CD4-positive, alpha-beta T cell (primary cell): ENCODE measurements around the gene MYL12B. TPM values are rescaled to one million over a fixed set of nuclear protein-coding genes. Genes with fewer than 3 reads are reported as not detected.

ENCODE experiments used
- ATAC-seq: fragments of 200-7000 bp; cut with Tn5 transposase; one replicate; pipeline ENCODE4 v1.10.0; 2022; ENCODE audit warnings: mild to moderate bottlenecking; ENCODE audit not compliant: poor library complexity
- CTCF ChIA-PET: fragments of 350-600 bp; sonication (Branson Sonifier 250); formaldehyde crosslinking; loops from one replicate; lab custom pipeline; 2021; ENCODE audit warnings: antibody characterized with exemption, inconsistent platforms; lab: Charles Lee
- POLR2A ChIA-PET: fragments of 350-600 bp; sonication (Branson Sonifier 250); formaldehyde crosslinking; loops from one replicate; lab custom pipeline; 2021; ENCODE audit warnings: antibody characterized with exemption, inconsistent platforms; lab: Charles Lee
- DNase-seq, 14 experiments: peaks; one replicate each; pipeline ENCODE4 v3.0.0-alpha.2; 2013 to 2020; ENCODE audit warnings: mixed read lengths in 2 of 14
- H3K27ac ChIP-seq, 2 donors: one replicate each; pipeline versions ENCODE4 v1.5.1 to v1.7.0; 2013; ENCODE audit warnings: low read length in 2 of 2, low read depth in 1 of 2, mild to moderate bottlenecking in 1 of 2
- H3K27me3 ChIP-seq, 2 experiments: 1 replicate in 1 of 2; 2 replicates in 1 of 2; pipeline versions ENCODE4 v1.6.1 to v1.7.0; 2013; ENCODE audit warnings: low read length in 2 of 2, control low read depth in 1 of 2, mild to moderate bottlenecking in 1 of 2, moderate library complexity in 1 of 2; ENCODE audit not compliant: insufficient read depth in 2 of 2, control insufficient read depth in 1 of 2
- H3K36me3 ChIP-seq: one replicate; pipeline ENCODE4 v1.6.1; 2013; ENCODE audit warnings: low read length, control low read depth; ENCODE audit not compliant: insufficient read depth
- H3K4me1 ChIP-seq: one replicate; pipeline ENCODE4 v1.6.1; 2013; ENCODE audit warnings: low read length, control low read depth; ENCODE audit not compliant: insufficient read depth
- H3K4me3 ChIP-seq: one replicate; pipeline ENCODE4 v1.5.1; 2013; ENCODE audit warnings: mild to moderate bottlenecking, low read length, moderate library complexity
- H3K9me3 ChIP-seq, 2 experiments: 1 replicate in 1 of 2; 2 replicates in 1 of 2; pipeline versions ENCODE4 v1.6.1 to v1.7.0; 2013; ENCODE audit warnings: low read length in 2 of 2, mild to moderate bottlenecking in 2 of 2, control low read depth in 1 of 2, moderate library complexity in 1 of 2; ENCODE audit not compliant: control insufficient read depth in 1 of 2, insufficient read depth in 1 of 2
- H3K27ac Mint-ChIP-seq: one replicate; pipeline ENCODE4 v1.8.0; 2020; ENCODE audit warnings: mixed read lengths
- H3K27me3 Mint-ChIP-seq: one replicate; pipeline ENCODE4 v1.8.0; 2021; ENCODE audit warnings: mixed read lengths
- H3K36me3 Mint-ChIP-seq: one replicate; pipeline ENCODE4 v1.8.0; 2021; ENCODE audit warnings: low read depth, mixed read lengths
- H3K4me1 Mint-ChIP-seq: one replicate; pipeline ENCODE4 v1.8.0; 2021; ENCODE audit warnings: low read depth, mixed read lengths
- H3K4me3 Mint-ChIP-seq: one replicate; pipeline ENCODE4 v1.8.0; 2020; ENCODE audit warnings: mild to moderate bottlenecking, mixed read lengths
- H3K9me3 Mint-ChIP-seq: one replicate; pipeline ENCODE4 v1.8.0; 2020; ENCODE audit warnings: mixed read lengths
- intact Hi-C, 2 experiments: fragments of 100-400 bp; cut with DNase I in 1 of 2; cut with micrococcal nuclease in 1 of 2; formaldehyde crosslinking; loops; one replicate each; pipeline versions ENCODE4 v1.15.1 to v1.9.0; 2023 to 2025; cut with DNase I, micrococcal nuclease
- total RNA-seq, 174 experiments: library from RNA in 2 of 174; stranded (reverse) in 2 of 174; gene quantifications; one replicate each; pipeline ENCODE4 v1.2.3 and lab custom pipeline; 2021 to 2026
- TF ChIP-seq, protein P1 (sequence below): fragments of 200-600 bp; IDR thresholded peaks from one replicate; pipeline ENCODE4 v1.8.0; 2022; ENCODE audit warnings: antibody characterized with exemption, mild to moderate bottlenecking

The MYL12B gene
- total RNA-seq, 2 experiments from 2014 or later = 128 to 133 TPM

DNA sequence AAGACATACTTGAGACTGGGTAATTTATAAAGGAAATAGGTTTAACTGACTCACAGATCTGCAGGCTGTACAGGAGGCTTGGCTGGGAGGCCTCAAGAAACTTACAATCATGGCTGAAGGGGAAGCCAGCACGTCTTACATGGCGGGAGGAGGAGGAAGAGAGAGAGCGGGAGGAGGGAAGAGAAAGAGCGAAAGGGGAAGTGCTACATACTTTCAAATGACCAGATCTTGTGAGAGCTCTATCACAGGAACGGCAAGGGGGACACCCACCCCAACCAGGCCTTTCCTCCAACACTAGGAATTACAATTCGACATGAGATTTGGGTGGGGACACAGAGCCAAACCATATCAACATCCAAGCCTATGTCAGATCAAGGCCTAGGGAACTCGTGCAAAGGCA lies 24.2 kb downstream of the MYL12B start:
- H3K36me3 ChIP-seq = no peaks in the 10 kb centered on the region
- ATAC-seq (no peak), DNase-seq (no peak)
- H3K36me3 Mint-ChIP-seq = no peaks in the 10 kb centered on the region
- no peak overlapping the region for H3K27ac ChIP-seq
- H3K9me3 ChIP-seq = peaks cover 5 to 8% of the 10 kb centered on the region in 2 experiments
- TF ChIP-seq, protein P1, sequence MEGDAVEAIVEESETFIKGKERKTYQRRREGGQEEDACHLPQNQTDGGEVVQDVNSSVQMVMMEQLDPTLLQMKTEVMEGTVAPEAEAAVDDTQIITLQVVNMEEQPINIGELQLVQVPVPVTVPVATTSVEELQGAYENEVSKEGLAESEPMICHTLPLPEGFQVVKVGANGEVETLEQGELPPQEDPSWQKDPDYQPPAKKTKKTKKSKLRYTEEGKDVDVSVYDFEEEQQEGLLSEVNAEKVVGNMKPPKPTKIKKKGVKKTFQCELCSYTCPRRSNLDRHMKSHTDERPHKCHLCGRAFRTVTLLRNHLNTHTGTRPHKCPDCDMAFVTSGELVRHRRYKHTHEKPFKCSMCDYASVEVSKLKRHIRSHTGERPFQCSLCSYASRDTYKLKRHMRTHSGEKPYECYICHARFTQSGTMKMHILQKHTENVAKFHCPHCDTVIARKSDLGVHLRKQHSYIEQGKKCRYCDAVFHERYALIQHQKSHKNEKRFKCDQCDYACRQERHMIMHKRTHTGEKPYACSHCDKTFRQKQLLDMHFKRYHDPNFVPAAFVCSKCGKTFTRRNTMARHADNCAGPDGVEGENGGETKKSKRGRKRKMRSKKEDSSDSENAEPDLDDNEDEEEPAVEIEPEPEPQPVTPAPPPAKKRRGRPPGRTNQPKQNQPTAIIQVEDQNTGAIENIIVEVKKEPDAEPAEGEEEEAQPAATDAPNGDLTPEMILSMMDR = no peak
- no peak overlapping the region for H3K4me3 ChIP-seq
- ChIA-PET CTCF (interaction anchor here (0.6 to 3.2 kb wide), 3 partner anchors 11 to 380 kb away, joined by 3 to 11 read pairs (median 3); no protein-coding TSS in a partner anchor), POLR2A (no interaction called here)
- no peak overlapping the region for H3K4me3 Mint-ChIP-seq
- H3K4me1 ChIP-seq = no peaks in the 10 kb centered on the region
- intact Hi-C loops = no loop called here
- no peaks in the 10 kb centered on the region for H3K4me1 Mint-ChIP-seq
- H3K27me3 Mint-ChIP-seq = no peaks in the 10 kb centered on the region
- peaks cover 9% of the 10 kb centered on the region for H3K9me3 Mint-ChIP-seq
- H3K27ac Mint-ChIP-seq = no peak overlapping the region
- H3K27me3 ChIP-seq = no peaks in the 10 kb centered on the region

DNA sequence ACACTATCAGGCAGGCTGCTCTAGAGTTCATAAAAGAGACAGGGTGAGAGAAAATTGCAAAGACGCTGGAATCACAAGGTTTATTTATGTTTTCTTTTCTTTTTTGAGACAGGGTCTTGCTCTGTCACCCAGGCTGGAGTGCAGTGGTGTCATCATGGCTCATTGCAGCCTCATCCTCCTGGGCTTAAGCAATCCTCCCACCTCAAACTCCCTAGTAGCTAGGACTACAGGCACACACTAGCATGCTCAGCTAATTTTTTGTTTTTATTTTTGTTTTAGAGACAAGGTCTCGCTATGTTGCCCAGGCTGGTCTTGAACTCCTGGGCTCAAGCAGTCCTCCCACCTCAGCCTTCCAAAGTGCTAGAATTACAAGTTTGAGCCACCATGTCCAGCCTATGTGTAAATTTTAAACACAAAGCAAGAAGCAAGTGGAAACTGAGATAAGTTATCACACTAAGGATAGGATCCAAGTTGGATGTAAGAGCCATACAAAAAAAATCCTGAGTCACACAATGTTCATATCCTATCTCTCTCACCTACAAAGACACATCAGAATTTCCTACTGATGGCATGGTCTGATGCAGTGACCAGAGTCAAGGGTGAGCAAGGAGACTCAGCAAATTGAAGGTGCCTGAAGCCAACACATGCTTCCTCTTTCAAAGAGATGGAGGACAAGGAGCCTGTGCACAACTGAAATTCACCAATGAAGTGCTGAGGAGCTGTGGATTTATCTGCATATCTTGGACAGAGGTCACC lies 31.4 kb downstream of the MYL12B start:
- Mint-ChIP-seq H3K27ac (no peak overlapping the region), H3K4me3 (no peak overlapping the region), H3K27me3 (peaks cover 4% of the 10 kb centered on the region), H3K9me3 (peaks cover 15% of the 10 kb centered on the region), H3K4me1 (peaks cover 11% of the 10 kb centered on the region), H3K36me3 (peaks cover 10% of the 10 kb centered on the region)
- ChIA-PET POLR2A (interaction anchor here (0.6 kb wide), 1 partner anchor 582 kb away, joined by 3 read pairs; no protein-coding TSS in a partner anchor), CTCF (interaction anchor here (0.7 to 1.1 kb wide), 2 partner anchors 161 to 301 kb away, joined by 3 read pairs; no protein-coding TSS in a partner anchor)
- no peaks in the 10 kb centered on the region for H3K27me3 ChIP-seq
- peaks cover 11% of the 10 kb centered on the region for H3K4me1 ChIP-seq
- intact Hi-C loops = no loop called here
- TF ChIP-seq, protein P1 = no peak
- DNase-seq = no peak
- peaks cover 6 to 13% of the 10 kb centered on the region in 2 experiments for H3K9me3 ChIP-seq
- no peak overlapping the region for H3K4me3 ChIP-seq
- H3K27ac ChIP-seq = no peak overlapping the region
- H3K36me3 ChIP-seq = no peaks in the 10 kb centered on the region
- ATAC-seq = no peak

DNA sequence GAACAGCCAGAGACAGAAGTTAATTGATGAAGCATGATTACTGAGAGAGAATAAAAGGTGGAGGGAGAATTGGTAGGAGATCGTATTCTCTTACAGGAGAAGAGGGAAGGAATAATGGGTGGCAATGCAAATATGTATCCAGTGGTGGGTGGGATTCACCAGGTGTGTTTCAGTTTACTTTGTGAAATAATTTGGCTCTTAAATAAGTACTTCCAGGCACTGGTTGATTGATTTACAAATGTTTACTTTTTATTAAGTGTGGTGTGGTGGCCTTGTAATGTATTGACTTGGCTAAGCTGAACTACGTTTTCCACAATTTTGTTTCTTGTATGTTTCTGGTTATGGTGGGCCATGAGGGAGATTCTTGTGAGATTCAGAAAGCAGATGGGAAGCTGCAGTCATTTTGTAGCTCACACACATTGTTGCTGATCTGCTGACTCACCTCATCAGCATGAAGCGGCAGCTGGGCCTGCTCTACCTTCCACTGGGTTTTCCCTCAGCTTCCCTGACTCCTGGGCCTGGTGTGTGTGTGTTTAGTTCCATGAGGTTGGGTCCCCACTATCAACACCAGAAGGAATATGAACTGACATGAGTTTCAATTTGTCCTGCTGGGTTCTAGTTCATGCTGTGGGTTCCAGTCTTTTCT lies 32.6 kb downstream of the MYL12B start:
- H3K4me1 Mint-ChIP-seq = peaks cover 11% of the 10 kb centered on the region
- Histone ChIP-seq H3K36me3 (no peaks in the 10 kb centered on the region), H3K4me1 (peaks cover 11% of the 10 kb centered on the region), H3K27me3 (peaks cover 0 to 5% of the 10 kb centered on the region in 2 experiments), H3K27ac (no peak overlapping the region), H3K4me3 (no peak overlapping the region), H3K9me3 (peaks cover 3 to 13% of the 10 kb centered on the region in 2 experiments)
- H3K4me3 Mint-ChIP-seq = no peak overlapping the region
- no peak overlapping the region for H3K27ac Mint-ChIP-seq
- no peak for ATAC-seq
- peaks cover 10% of the 10 kb centered on the region for H3K36me3 Mint-ChIP-seq
- TF ChIP-seq, protein P1 = no peak
- peaks cover 9% of the 10 kb centered on the region for H3K27me3 Mint-ChIP-seq
- H3K9me3 Mint-ChIP-seq = peaks cover 15% of the 10 kb centered on the region
- CTCF ChIA-PET = interaction anchor here (1.1 kb wide), 1 partner anchor 160 kb away, joined by 3 read pairs; no protein-coding TSS in a partner anchor
- no peak for DNase-seq
- intact Hi-C loops = loop anchor here in 1 of 2 experiments (5.0 kb wide), 1 partner anchor 158 kb away; the partner anchor contains the start of gene TGIF1
- POLR2A ChIA-PET = no interaction called here
